B cell (primary cell): ENCODE results near the gene NTRK3. TPM values are rescaled to one million over a fixed set of nuclear protein-coding genes. Genes with fewer than 3 reads are reported as not detected.

ENCODE experiments used
- ATAC-seq: fragments of 200-7000 bp; cut with Tn5 transposase; one replicate; pipeline ENCODE4 v1.10.0; 2021; ENCODE audit warnings: low read depth, mild to moderate bottlenecking, moderate number of reproducible peaks, moderate library complexity
- CTCF ChIA-PET: fragments of 350-600 bp; sonication (Branson Sonifier 250); formaldehyde crosslinking; loops from one replicate; lab custom pipeline; 2021; ENCODE audit warnings: antibody characterized with exemption, inconsistent platforms; lab: Charles Lee
- POLR2A ChIA-PET: fragments of 350-600 bp; sonication (Branson Sonifier 250); formaldehyde crosslinking; loops from one replicate; lab custom pipeline; 2021; ENCODE audit warnings: antibody characterized with exemption; lab: Charles Lee
- DNase-seq: peaks from one replicate; pipeline ENCODE4 v3.0.0; 2013
- H2AFZ ChIP-seq: 2 replicates; pipeline ENCODE4 v1.6.1; 2012; ENCODE audit warnings: mild to moderate bottlenecking, low read depth, low read length; ENCODE audit not compliant: insufficient read depth, poor library complexity, severe bottlenecking
- H3K27ac ChIP-seq, 2 donors: 1 replicate in 1 of 2; 2 replicates in 1 of 2; pipeline ENCODE4 v1.5.1; 2012 to 2013; ENCODE audit warnings: low read length in 2 of 2, mild to moderate bottlenecking in 2 of 2, moderate library complexity in 1 of 2
- H3K27me3 ChIP-seq, 4 experiments: fragments of 200-600 bp in 1 of 4; sonication (generic) in 1 of 4; replicated peaks in 1 of 4; 1 replicate in 2 of 4; 2 replicates in 2 of 4; pipeline versions ENCODE4 v1.6.1 to v1.7.0; 2013 to 2016; ENCODE audit warnings: low read length in 3 of 4, mild to moderate bottlenecking in 2 of 4, mixed read lengths in 1 of 4, moderate library complexity in 1 of 4; ENCODE audit not compliant: insufficient read depth in 4 of 4, control insufficient read depth in 3 of 4; ENCODE audit errors: control extremely low read depth in 1 of 4
- H3K36me3 ChIP-seq, 2 experiments: replicated peaks in 1 of 2; 1 replicate in 1 of 2; 2 replicates in 1 of 2; pipeline versions ENCODE4 v1.6.1 to v1.7.1; 2013; ENCODE audit warnings: low read length in 1 of 2; ENCODE audit not compliant: insufficient read depth in 2 of 2, control insufficient read depth in 1 of 2; ENCODE audit errors: control extremely low read depth in 1 of 2, extremely low read depth in 1 of 2
- H3K4me1 ChIP-seq, 2 donors: fragments of 200-600 bp in 1 of 2; sonication (generic) in 1 of 2; 1 replicate in 1 of 2; 2 replicates in 1 of 2; pipeline versions ENCODE4 v1.5.1 to v1.6.1; 2013 to 2017; ENCODE audit warnings: low read length in 2 of 2; ENCODE audit not compliant: control insufficient read depth in 2 of 2, insufficient read depth in 2 of 2
- H3K4me2 ChIP-seq: replicated peaks from 2 replicates; pipeline ENCODE3; 2012; ENCODE audit warnings: mild to moderate bottlenecking, low read depth, low read length; ENCODE audit not compliant: poor library complexity, severe bottlenecking
- H3K4me3 ChIP-seq, 5 experiments: fragments of 200-600 bp in 1 of 5; sonication (generic) in 1 of 5; 1 replicate in 3 of 5; 2 replicates in 2 of 5; pipeline versions ENCODE4 v1.5.1 to v1.7.0; 2011 to 2016; ENCODE audit warnings: low read length in 4 of 5, mild to moderate bottlenecking in 4 of 5, low read depth in 2 of 5, control low read depth in 1 of 5, moderate library complexity in 1 of 5; ENCODE audit not compliant: insufficient read depth in 1 of 5; ENCODE audit errors: control extremely low read depth in 1 of 5, extremely low read depth in 1 of 5
- H3K79me2 ChIP-seq: fragments of 200-600 bp; sonication (generic); one replicate; pipeline ENCODE4 v1.6.0; 2016; ENCODE audit warnings: low read length; ENCODE audit not compliant: control insufficient read depth, insufficient read depth
- H3K9ac ChIP-seq: fragments of 200-600 bp; sonication (generic); 2 replicates; pipeline ENCODE4 v1.6.1; 2017; ENCODE audit warnings: mild to moderate bottlenecking, low read length, moderate library complexity
- H3K9me3 ChIP-seq, 3 donors: one replicate each; pipeline versions ENCODE4 v1.6.1 to v1.7.1; 2013; ENCODE audit warnings: low read length in 2 of 3; ENCODE audit not compliant: control insufficient read depth in 2 of 3, insufficient read depth in 1 of 3; ENCODE audit errors: control extremely low read depth in 1 of 3
- H4K20me1 ChIP-seq: 2 replicates; pipeline ENCODE4 v1.6.0; 2012; ENCODE audit warnings: mild to moderate bottlenecking, low read length; ENCODE audit not compliant: insufficient read depth, control insufficient read depth, poor library complexity, severe bottlenecking
- H3K27ac Mint-ChIP-seq: one replicate; pipeline ENCODE4 v1.8.0; 2021; ENCODE audit warnings: mixed read lengths
- H3K27me3 Mint-ChIP-seq: one replicate; pipeline ENCODE4 v1.8.0; 2021; ENCODE audit warnings: mixed read lengths
- H3K4me1 Mint-ChIP-seq: one replicate; pipeline ENCODE4 v1.8.0; 2021; ENCODE audit warnings: mixed read lengths
- H3K4me3 Mint-ChIP-seq: one replicate; pipeline ENCODE4 v1.8.0; 2021; ENCODE audit warnings: mixed read lengths
- H3K9me3 Mint-ChIP-seq: one replicate; pipeline ENCODE4 v1.8.0; 2022; ENCODE audit warnings: mixed read lengths; ENCODE audit not compliant: insufficient read depth
- EZH2 ChIP-seq: IDR thresholded peaks from 2 replicates; pipeline ENCODE4 v1.6.1; 2012; ENCODE audit warnings: borderline replicate concordance, low read depth, mild to moderate bottlenecking, moderate library complexity, low read length; ENCODE audit not compliant: insufficient read depth, poor library complexity, severe bottlenecking
- WGBS: methylation state at CpG from one replicate; pipeline ENCODE4 v1.1.5; 2013; ENCODE audit warnings: missing lambda C conversion rate; ENCODE audit not compliant: insufficient coverage; 5-methylcytosine and 5-hydroxymethylcytosine counted together
- intact Hi-C: fragments of 100-400 bp; cut with micrococcal nuclease; formaldehyde crosslinking; loops from one replicate; pipeline ENCODE4 v1.10.0; 2022
- polyA plus RNA-seq: library from polyadenylated mRNA; depleted of rRNA; stranded (reverse); fragments of >200 nt; gene quantifications from 2 replicates; pipeline ENCODE4 v1.2.3, GENCODE V29; 2012
- total RNA-seq, 2 donors: library from RNA; stranded (reverse); fragments of 120-200 nt in 1 of 2; gene quantifications; 1 replicate in 1 of 2; 2 replicates in 1 of 2; pipeline versions ENCODE4 v1.2.3 to v1.2.4, GENCODE V29; 2013 to 2022
- TF ChIP-seq, protein P1 (sequence below): fragments of 200-600 bp; IDR thresholded peaks from one replicate; pipeline ENCODE4 v1.8.0; 2022; ENCODE audit warnings: antibody characterized with exemption, mild to moderate bottlenecking

Gene NTRK3
- total and polyA plus RNA-seq, 2 donors (not counting 1 experiment from before 2014, with no cell fraction given) = not detected

DNA sequence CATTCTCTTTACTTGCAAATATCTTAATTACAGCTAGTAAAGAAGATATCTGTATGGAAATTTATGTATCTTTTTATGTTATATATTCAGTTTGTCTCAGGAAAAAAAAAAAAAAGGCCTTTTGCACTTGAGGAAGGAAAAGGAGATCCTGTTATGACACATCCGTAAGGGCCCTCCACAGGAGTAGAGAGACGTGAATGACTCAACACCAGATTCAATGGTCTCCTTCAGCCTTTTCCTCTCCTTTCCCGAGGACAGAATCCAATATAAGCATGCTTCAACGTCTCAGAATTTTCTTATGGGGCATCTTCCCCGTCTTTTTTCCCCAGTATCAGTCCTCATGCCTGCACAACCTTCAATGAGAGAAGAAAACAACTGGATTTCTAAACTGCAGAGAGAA is 340.3 kb downstream of the NTRK3 start:
- H3K9me3 Mint-ChIP-seq = peaks cover 4% of the 10 kb centered on the region
- no peaks in the 10 kb centered on the region for H3K27me3 Mint-ChIP-seq
- CTCF ChIA-PET = no interaction called here
- no peaks in the 10 kb centered on the region for H3K27me3 ChIP-seq
- H3K27ac ChIP-seq = no peak overlapping the region
- H3K4me3 ChIP-seq = no peak overlapping the region
- H3K4me2 ChIP-seq = no peak overlapping the region
- no peak for ATAC-seq
- H3K36me3 ChIP-seq = no peaks in the 10 kb centered on the region
- no peaks in the 10 kb centered on the region for H3K9me3 ChIP-seq
- intact Hi-C loops = no loop called here
- H3K4me3 Mint-ChIP-seq = no peak overlapping the region
- no peaks in the 10 kb centered on the region for H3K79me2 ChIP-seq
- no peak for DNase-seq
- no peaks in the 10 kb centered on the region for H3K4me1 Mint-ChIP-seq
- H3K9ac ChIP-seq = no peak overlapping the region
- H2AFZ ChIP-seq = no peak overlapping the region
- WGBS = 60% methylated on average over 2 of the region's 5 CpGs
- POLR2A ChIA-PET = no interaction called here
- H4K20me1 ChIP-seq = no peaks in the 10 kb centered on the region
- TF ChIP-seq EZH2 = no peak
- TF ChIP-seq, protein P1, sequence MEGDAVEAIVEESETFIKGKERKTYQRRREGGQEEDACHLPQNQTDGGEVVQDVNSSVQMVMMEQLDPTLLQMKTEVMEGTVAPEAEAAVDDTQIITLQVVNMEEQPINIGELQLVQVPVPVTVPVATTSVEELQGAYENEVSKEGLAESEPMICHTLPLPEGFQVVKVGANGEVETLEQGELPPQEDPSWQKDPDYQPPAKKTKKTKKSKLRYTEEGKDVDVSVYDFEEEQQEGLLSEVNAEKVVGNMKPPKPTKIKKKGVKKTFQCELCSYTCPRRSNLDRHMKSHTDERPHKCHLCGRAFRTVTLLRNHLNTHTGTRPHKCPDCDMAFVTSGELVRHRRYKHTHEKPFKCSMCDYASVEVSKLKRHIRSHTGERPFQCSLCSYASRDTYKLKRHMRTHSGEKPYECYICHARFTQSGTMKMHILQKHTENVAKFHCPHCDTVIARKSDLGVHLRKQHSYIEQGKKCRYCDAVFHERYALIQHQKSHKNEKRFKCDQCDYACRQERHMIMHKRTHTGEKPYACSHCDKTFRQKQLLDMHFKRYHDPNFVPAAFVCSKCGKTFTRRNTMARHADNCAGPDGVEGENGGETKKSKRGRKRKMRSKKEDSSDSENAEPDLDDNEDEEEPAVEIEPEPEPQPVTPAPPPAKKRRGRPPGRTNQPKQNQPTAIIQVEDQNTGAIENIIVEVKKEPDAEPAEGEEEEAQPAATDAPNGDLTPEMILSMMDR = no peak
- no peaks in the 10 kb centered on the region for H3K4me1 ChIP-seq
- no peak overlapping the region for H3K27ac Mint-ChIP-seq

DNA sequence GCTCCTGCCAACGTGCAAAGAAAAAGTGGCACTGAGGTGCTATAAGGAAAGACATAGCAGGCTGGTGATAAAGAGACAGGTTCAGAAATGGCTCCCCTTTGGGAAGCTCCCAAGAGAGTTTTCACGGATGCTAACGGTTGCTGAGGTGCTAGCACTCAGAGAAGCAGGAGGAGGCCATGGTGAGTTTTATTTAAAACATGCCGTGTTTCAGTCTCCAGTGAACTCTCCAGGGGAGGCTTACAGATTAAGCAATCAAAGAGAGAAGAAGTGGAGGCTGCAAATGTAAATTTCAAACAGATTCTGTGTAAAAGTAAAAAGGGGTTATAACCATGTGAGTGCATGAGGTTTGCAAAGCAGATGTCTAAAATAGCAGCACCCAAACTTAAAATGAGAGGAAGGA is 346.2 kb downstream of the NTRK3 start:
- H3K27ac ChIP-seq = no peak overlapping the region
- H3K4me3 Mint-ChIP-seq = no peak overlapping the region
- H3K4me3 ChIP-seq = no peak overlapping the region
- intact Hi-C loops = no loop called here
- no peaks in the 10 kb centered on the region for H3K79me2 ChIP-seq
- H2AFZ ChIP-seq = no peak overlapping the region
- H3K9me3 ChIP-seq = peaks cover 0 to 6% (median 0%) of the 10 kb centered on the region in 3 donors
- DNase-seq = no peak
- no peaks in the 10 kb centered on the region for H3K9me3 Mint-ChIP-seq
- no peaks in the 10 kb centered on the region for H3K4me1 Mint-ChIP-seq
- H3K27me3 ChIP-seq = no peaks in the 10 kb centered on the region
- H4K20me1 ChIP-seq = no peaks in the 10 kb centered on the region
- no peak overlapping the region for H3K9ac ChIP-seq
- no peak overlapping the region for H3K27ac Mint-ChIP-seq
- no peaks in the 10 kb centered on the region for H3K36me3 ChIP-seq
- no peak for ATAC-seq
- TF ChIP-seq, protein P1 = no peak
- TF ChIP-seq EZH2 = no peak
- no peak overlapping the region for H3K4me2 ChIP-seq
- ChIA-PET CTCF (no interaction called here), POLR2A (no interaction called here)
- H3K4me1 ChIP-seq = no peaks in the 10 kb centered on the region
- WGBS = 66% methylated on average over 4 of the region's 4 CpGs
- no peaks in the 10 kb centered on the region for H3K27me3 Mint-ChIP-seq
